GM12878 (cell line): ENCODE data around the gene RP2. TPM values are rescaled to one million over a fixed set of nuclear protein-coding genes. Genes with fewer than 3 reads are reported as not detected.

ENCODE experiments used
- ATAC-seq: fragments of 200-7000 bp; cut with Tn5 transposase; 3 replicates; pipeline ENCODE4 v1.9.1; 2020; ENCODE audit warnings: mild to moderate bottlenecking, moderate library complexity
- BruUV-seq: library from RNA; stranded (reverse); fragments of 400-500 nt; replicated peaks from 2 replicates; lab custom pipeline; 2021; lab: Mats Ljungman, UMichigan
- CTCF ChIA-PET: fragments of 300-600 bp; sonication (Branson Sonifier 250); formaldehyde crosslinking; extraction: SDS; loops from one replicate; lab custom pipeline; 2021; ENCODE audit warnings: inconsistent platforms; lab: Yijun Ruan, JAX
- POLR2A ChIA-PET: fragments of 350-600 bp; formaldehyde crosslinking; extraction: SDS; loops from one replicate; lab custom pipeline; 2021; ENCODE audit warnings: inconsistent platforms; lab: Charles Lee
- RAD21 ChIA-PET: fragments of 300-600 bp; sonication (Branson Sonifier 250); formaldehyde crosslinking; loops from one replicate; lab custom pipeline; 2023; ENCODE audit warnings: antibody characterized with exemption; ENCODE audit not compliant: unreplicated experiment; lab: Charles Lee
- SMC1A ChIA-PET: fragments of 300-600 bp; sonication (Branson Sonifier 250); formaldehyde crosslinking; loops from one replicate; lab custom pipeline; 2023; ENCODE audit not compliant: unreplicated experiment, uncharacterized antibody; lab: Charles Lee
- DNase-seq: peaks from one replicate; pipeline ENCODE4 v3.0.0-alpha.2; 2011; ENCODE audit warnings: low read depth, low spot score
- FAIRE-seq: peaks from 3 replicates; lab custom pipeline; 2011; peaks lifted over from hg19 to GRCh38; lab: Jason Lieb, UNC
- H2AFZ ChIP-seq: 2 replicates; pipeline ENCODE4 v1.6.0; 2011; ENCODE audit warnings: low read depth, low read length, control low read depth; ENCODE audit not compliant: control insufficient read depth
- H3K27ac ChIP-seq: 2 replicates; pipeline ENCODE4 v1.5.1; 2011; ENCODE audit warnings: control low read depth; ENCODE audit not compliant: control insufficient read depth, insufficient read depth
- H3K27me3 ChIP-seq, 2 experiments: replicated peaks in 1 of 2; 2 replicates each; pipeline versions ENCODE4 v1.6.0 to v1.6.1; 2011; ENCODE audit warnings: low read length in 1 of 2; ENCODE audit not compliant: control insufficient read depth in 2 of 2, insufficient read depth in 2 of 2
- H3K36me3 ChIP-seq, 2 experiments: 2 replicates each; pipeline ENCODE4 v1.5.1; 2011; ENCODE audit warnings: low read length in 1 of 2; ENCODE audit not compliant: control insufficient read depth in 2 of 2, insufficient read depth in 2 of 2
- H3K4me1 ChIP-seq: 2 replicates; pipeline ENCODE4 v1.6.1; 2011; ENCODE audit warnings: mild to moderate bottlenecking, low read length, moderate library complexity, mixed read lengths; ENCODE audit not compliant: control insufficient read depth, insufficient read depth
- H3K4me2 ChIP-seq: 2 replicates; pipeline ENCODE4 v1.6.0; 2011; ENCODE audit warnings: control low read depth; ENCODE audit not compliant: control insufficient read depth, insufficient read depth
- H3K4me3 ChIP-seq: fragments of 200-600 bp; sonication (generic); 2 replicates; pipeline ENCODE4 v1.5.1; 2016
- H3K79me2 ChIP-seq: 2 replicates; pipeline ENCODE4 v1.6.0; 2011; ENCODE audit warnings: low read length; ENCODE audit not compliant: control insufficient read depth, insufficient read depth
- H3K9ac ChIP-seq: 2 replicates; pipeline ENCODE4 v1.8.0; 2011; ENCODE audit warnings: low read length, control low read depth, mixed read lengths; ENCODE audit not compliant: control insufficient read depth, insufficient read depth
- H3K9me3 ChIP-seq: replicated peaks from 3 replicates; pipeline ENCODE4 v1.5.1; 2011; ENCODE audit warnings: mild to moderate bottlenecking, low read length; ENCODE audit not compliant: control insufficient read depth, insufficient read depth
- H4K20me1 ChIP-seq: 2 replicates; pipeline ENCODE4 v1.6.0; 2011; ENCODE audit not compliant: control insufficient read depth, insufficient read depth
- CBFB ChIP-seq: IDR thresholded peaks from 2 replicates; pipeline ENCODE4 v1.6.1; 2016; ENCODE audit warnings: antibody characterized with exemption, low read depth
- CBX5 ChIP-seq: sonication (generic); IDR thresholded peaks from 2 replicates; pipeline ENCODE4 v1.6.1; 2016; ENCODE audit warnings: low read depth, moderate library complexity, mild to moderate bottlenecking, inconsistent platforms
- CREB1 ChIP-seq: IDR thresholded peaks from 2 replicates; pipeline ENCODE4 v1.6.1; 2012; ENCODE audit warnings: low read depth, mild to moderate bottlenecking, inconsistent platforms
- KDM1A ChIP-seq: fragments of 200-600 bp; sonication (generic); IDR thresholded peaks from 2 replicates; pipeline ENCODE4 v1.6.1; 2016; ENCODE audit warnings: borderline replicate concordance
- NFXL1 ChIP-seq: fragments of 450-650 bp; IDR thresholded peaks from 2 replicates; pipeline ENCODE4 v1.6.1; 2017; ENCODE audit warnings: antibody characterized with exemption, mild to moderate bottlenecking, borderline replicate concordance
- POU2F2 ChIP-seq: IDR thresholded peaks from 3 replicates; pipeline ENCODE4 v1.6.1; 2011; ENCODE audit warnings: low read depth, mild to moderate bottlenecking, low read length, borderline replicate concordance
- RCOR1 ChIP-seq: conservative IDR thresholded peaks from 2 replicates; pipeline ENCODE4 v1.6.1; 2012; ENCODE audit warnings: low read depth, low read length, improper control_type of control experiment
- SMC3 ChIP-seq: IDR thresholded peaks from 2 replicates; pipeline ENCODE4 v1.6.1; 2011; ENCODE audit warnings: low read length, improper control_type of control experiment, borderline replicate concordance
- SPI1 ChIP-seq: IDR thresholded peaks from 2 replicates; pipeline ENCODE4 v1.6.1; 2011; ENCODE audit warnings: low read depth, mild to moderate bottlenecking, low read length, moderate library complexity, borderline replicate concordance; ENCODE audit not compliant: insufficient read depth
- SUPT20H ChIP-seq: IDR thresholded peaks from 2 replicates; pipeline ENCODE4 v1.6.1; 2011; ENCODE audit warnings: low read depth, mild to moderate bottlenecking, low read length, moderate library complexity, borderline replicate concordance; ENCODE audit not compliant: control insufficient read depth
- ZNF274 ChIP-seq: IDR thresholded peaks from one replicate; pipeline ENCODE4 v1.8.0; 2011; ENCODE audit not compliant: insufficient read length, insufficient read depth
- WGBS: methylation state at CpG from one replicate; pipeline ENCODE4 v1.1.6; 2016; ENCODE audit warnings: low lambda C conversion rate; ENCODE audit not compliant: insufficient replicate concordance, insufficient coverage; ENCODE audit errors: missing lambda C conversion rate; 5-methylcytosine and 5-hydroxymethylcytosine counted together
- in situ Hi-C: fragments of 300-500 bp; cut with MboI; formaldehyde crosslinking; loops from 9 replicates; pipeline ENCODE4 v1.14.3; 2018; ENCODE audit warnings: mixed read lengths
- intact Hi-C: fragments of 100-400 bp; cut with micrococcal nuclease; formaldehyde crosslinking; loops from one replicate; pipeline ENCODE4 v1.14.2; 2022; ENCODE audit not compliant: unreplicated experiment
- polyA plus RNA-seq, 11 experiments: library from polyadenylated mRNA; depleted of rRNA in 4 of 11; unstranded in 6 of 11; stranded (reverse) in 5 of 11; fragments of >200 nt; fragmentation: Nextera tagmentation in 4 of 11; fragmentation: Illumina TruSeq in 1 of 11; extraction: Ambion mirVana in 4 of 11; extraction: Trizol in 1 of 11; gene quantifications; 1 replicate in 1 of 11; 2 replicates in 10 of 11; pipeline versions ENCODE4 v1.2.1 to v1.2.3, GENCODE V29; 2011 to 2016; ENCODE audit warnings: inconsistent platforms in 2 of 11, missing spikeins in 2 of 11, low read depth in 1 of 11
- total RNA-seq, 4 experiments: library from RNA; depleted of rRNA in 3 of 4; stranded (reverse); fragments of >200 nt in 3 of 4; fragmentation: Illumina TruSeq in 1 of 4; extraction: Trizol in 1 of 4; gene quantifications; 2 replicates each; pipeline versions ENCODE4 v1.2.1 to v1.2.3, GENCODE V29; 2013 to 2021
- TF ChIP-seq, protein P1 (sequence below): fragments of 450-650 bp; formaldehyde crosslinking; IDR thresholded peaks from 2 replicates; pipeline ENCODE4 v1.4.0; 2020; ENCODE audit warnings: mild to moderate bottlenecking, moderate library complexity

Gene RP2
- total and polyA plus RNA-seq, 10 of the 15 experiments (the other 5 are each of a cell fraction or from before 2014, with no cell fraction given): 3.5 to 11.0 (median 5.7) TPM

DNA sequence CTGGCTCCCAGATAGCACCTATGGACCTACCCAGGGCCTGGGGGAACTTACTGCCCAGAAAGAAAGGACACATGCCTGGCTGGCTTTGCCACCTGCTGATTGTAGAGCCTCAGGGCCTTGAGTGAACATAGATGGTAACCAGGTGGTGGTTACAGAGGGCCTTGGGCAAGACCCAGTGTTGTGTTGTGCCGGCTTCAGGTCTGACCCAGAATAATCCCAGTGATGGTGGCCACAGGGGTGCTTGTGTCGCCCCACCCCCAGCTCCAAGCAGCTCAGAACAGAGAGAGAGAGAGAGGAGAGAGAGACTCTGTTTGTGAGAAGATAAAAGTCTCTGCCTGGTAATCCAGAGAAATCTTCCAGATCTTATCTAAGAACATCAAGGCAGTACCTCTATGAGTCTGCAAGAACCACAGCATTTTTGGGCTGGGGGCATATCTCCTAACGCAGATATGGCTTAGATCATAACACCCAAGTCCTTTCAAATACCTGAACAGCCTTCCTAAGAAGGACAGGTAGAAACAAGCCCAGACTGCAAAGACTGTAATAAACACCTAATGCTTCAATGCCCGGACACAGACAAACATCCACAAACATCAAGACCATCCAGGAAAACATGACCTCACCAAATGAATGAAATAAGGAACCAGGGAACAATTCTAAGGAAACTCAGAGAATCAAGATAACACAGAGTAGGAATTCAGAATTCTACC is 16.3 kb upstream of the RP2 start:
- no peaks in the 10 kb centered on the region for H3K4me1 ChIP-seq
- DNase-seq (no peak), FAIRE-seq (no peak), ATAC-seq (no peak)
- 20% methylated on average over 4 of the region's 4 CpGs for WGBS
- H3K9me3 ChIP-seq: no peaks in the 10 kb centered on the region
- CTCF ChIA-PET: no interaction called here
- H3K4me3 ChIP-seq: no peak overlapping the region
- no peaks in the 10 kb centered on the region; a peak in 1 of 4 replicates for H3K27me3 ChIP-seq
- H3K79me2 ChIP-seq: no peaks in the 10 kb centered on the region
- SMC1A ChIA-PET: interaction anchor here (0.9 kb wide), 1 partner anchor 12 kb away, joined by 3 read pairs; no protein-coding TSS in a partner anchor
- RAD21 ChIA-PET: no interaction called here
- intact Hi-C loops (no loop called here), in situ Hi-C loops (no loop called here)
- no peak overlapping the region for H3K4me2 ChIP-seq
- no peaks in the 10 kb centered on the region for H4K20me1 ChIP-seq
- no TSS peak for BruUV-seq
- H3K9ac ChIP-seq: no peak overlapping the region
- H3K27ac ChIP-seq: no peak overlapping the region
- POLR2A ChIA-PET: no interaction called here
- TF ChIP-seq ZNF274: no peak
- no peak for TF ChIP-seq SUPT20H
- no peak for TF ChIP-seq SPI1
- TF ChIP-seq KDM1A: no peak
- TF ChIP-seq CBX5: no peak
- TF ChIP-seq CREB1: no peak
- no peak for TF ChIP-seq SMC3
- TF ChIP-seq, protein P1, sequence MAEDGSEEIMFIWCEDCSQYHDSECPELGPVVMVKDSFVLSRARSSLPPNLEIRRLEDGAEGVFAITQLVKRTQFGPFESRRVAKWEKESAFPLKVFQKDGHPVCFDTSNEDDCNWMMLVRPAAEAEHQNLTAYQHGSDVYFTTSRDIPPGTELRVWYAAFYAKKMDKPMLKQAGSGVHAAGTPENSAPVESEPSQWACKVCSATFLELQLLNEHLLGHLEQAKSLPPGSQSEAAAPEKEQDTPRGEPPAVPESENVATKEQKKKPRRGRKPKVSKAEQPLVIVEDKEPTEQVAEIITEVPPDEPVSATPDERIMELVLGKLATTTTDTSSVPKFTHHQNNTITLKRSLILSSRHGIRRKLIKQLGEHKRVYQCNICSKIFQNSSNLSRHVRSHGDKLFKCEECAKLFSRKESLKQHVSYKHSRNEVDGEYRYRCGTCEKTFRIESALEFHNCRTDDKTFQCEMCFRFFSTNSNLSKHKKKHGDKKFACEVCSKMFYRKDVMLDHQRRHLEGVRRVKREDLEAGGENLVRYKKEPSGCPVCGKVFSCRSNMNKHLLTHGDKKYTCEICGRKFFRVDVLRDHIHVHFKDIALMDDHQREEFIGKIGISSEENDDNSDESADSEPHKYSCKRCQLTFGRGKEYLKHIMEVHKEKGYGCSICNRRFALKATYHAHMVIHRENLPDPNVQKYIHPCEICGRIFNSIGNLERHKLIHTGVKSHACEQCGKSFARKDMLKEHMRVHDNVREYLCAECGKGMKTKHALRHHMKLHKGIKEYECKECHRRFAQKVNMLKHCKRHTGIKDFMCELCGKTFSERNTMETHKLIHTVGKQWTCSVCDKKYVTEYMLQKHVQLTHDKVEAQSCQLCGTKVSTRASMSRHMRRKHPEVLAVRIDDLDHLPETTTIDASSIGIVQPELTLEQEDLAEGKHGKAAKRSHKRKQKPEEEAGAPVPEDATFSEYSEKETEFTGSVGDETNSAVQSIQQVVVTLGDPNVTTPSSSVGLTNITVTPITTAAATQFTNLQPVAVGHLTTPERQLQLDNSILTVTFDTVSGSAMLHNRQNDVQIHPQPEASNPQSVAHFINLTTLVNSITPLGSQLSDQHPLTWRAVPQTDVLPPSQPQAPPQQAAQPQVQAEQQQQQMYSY (CRISPR knock-in tag): no peak
- TF ChIP-seq CBFB: no peak
- no peak for TF ChIP-seq NFXL1
- TF ChIP-seq POU2F2: no peak
- no peak for TF ChIP-seq RCOR1
- H3K36me3 ChIP-seq: no peaks in the 10 kb centered on the region
- H2AFZ ChIP-seq: no peak overlapping the region
